ENCODE measurements around the gene MYB. TPM values are rescaled to one million over a fixed set of nuclear protein-coding genes. Genes with fewer than 3 reads are reported as not detected.

The MYB gene
- total RNA-seq, 2 experiments from 2014 or later: 20.1 to 42.9 TPM

GRCh38 chr6:135195041-135195440 is 13.9 kb downstream of the MYB start:
- Histone ChIP-seq H4K20me1 (ENCODE audit: insufficient read depth, low read length) (no peaks in the 10 kb centered on the region), H3K27ac (ENCODE audit: low read depth, low read length, poor library complexity, severe bottlenecking) (no peak overlapping the region), H3K4me1 (ENCODE audit: insufficient read depth, low read length, poor library complexity, severe bottlenecking) (peaks cover 27% of the 10 kb centered on the region), H3K4me3 (ENCODE audit: low read depth, low read length, poor library complexity, severe bottlenecking) (no peak overlapping the region), H3K4me2 (ENCODE audit: low read length) (no peak overlapping the region), H2AFZ (ENCODE audit: low read length) (no peak overlapping the region), H3K79me2 (ENCODE audit: insufficient read depth, low read depth, low read length) (no peaks in the 10 kb centered on the region; the same call in 1 of the 2 replicates), H3K36me3 (ENCODE audit: insufficient read depth, low read length) (peaks cover 97% of the 10 kb centered on the region), H3K9me2 (ENCODE audit: insufficient read depth, low read length) (no peaks in the 10 kb centered on the region), H3K9me3 (ENCODE audit: low read length) (peaks cover 5% of the 10 kb centered on the region; the same call in 1 of the 2 replicates)
- intact Hi-C loops (cut with micrococcal nuclease; ENCODE audit: unreplicated experiment): no loop called here
- TF ChIP-seq EZH2phosphoT487 (IDR thresholded peaks at IDR 0.05; ENCODE audit: borderline replicate concordance, low read depth, low read length): no peak
- TF ChIP-seq, protein P1, sequence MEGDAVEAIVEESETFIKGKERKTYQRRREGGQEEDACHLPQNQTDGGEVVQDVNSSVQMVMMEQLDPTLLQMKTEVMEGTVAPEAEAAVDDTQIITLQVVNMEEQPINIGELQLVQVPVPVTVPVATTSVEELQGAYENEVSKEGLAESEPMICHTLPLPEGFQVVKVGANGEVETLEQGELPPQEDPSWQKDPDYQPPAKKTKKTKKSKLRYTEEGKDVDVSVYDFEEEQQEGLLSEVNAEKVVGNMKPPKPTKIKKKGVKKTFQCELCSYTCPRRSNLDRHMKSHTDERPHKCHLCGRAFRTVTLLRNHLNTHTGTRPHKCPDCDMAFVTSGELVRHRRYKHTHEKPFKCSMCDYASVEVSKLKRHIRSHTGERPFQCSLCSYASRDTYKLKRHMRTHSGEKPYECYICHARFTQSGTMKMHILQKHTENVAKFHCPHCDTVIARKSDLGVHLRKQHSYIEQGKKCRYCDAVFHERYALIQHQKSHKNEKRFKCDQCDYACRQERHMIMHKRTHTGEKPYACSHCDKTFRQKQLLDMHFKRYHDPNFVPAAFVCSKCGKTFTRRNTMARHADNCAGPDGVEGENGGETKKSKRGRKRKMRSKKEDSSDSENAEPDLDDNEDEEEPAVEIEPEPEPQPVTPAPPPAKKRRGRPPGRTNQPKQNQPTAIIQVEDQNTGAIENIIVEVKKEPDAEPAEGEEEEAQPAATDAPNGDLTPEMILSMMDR (conservative IDR thresholded peaks at IDR 0.05; ENCODE audit: low read length): no peak
- BruUV-seq (replicated peaks): no TSS peak
- POLR2A ChIA-PET: interaction anchor here (0.5 to 1.6 kb wide), 4 partner anchors 11 to 73 kb away, joined by 3 to 4 read pairs (median 3); no protein-coding TSS in a partner anchor
- no peak for DNase-seq (ENCODE audit: low spot score)
- CTCF ChIA-PET (ENCODE audit: unreplicated experiment): no interaction called here

- H2AFZ ChIP-seq (ENCODE audit: low read length): no peak overlapping the region
- BruUV-seq (replicated peaks): no TSS peak
Measured at GRCh38 chr6:135195522-135195921, 14.4 kb downstream of the MYB start.

More at GRCh38 chr6:135195522-135195921, 14.4 kb downstream of the MYB start:
- Histone ChIP-seq H3K9me3 (ENCODE audit: low read length) (peaks cover 5% of the 10 kb centered on the region; the same call in 1 of the 2 replicates), H4K20me1 (ENCODE audit: insufficient read depth, low read length) (no peaks in the 10 kb centered on the region), H3K36me3 (ENCODE audit: insufficient read depth, low read length) (peaks cover 97% of the 10 kb centered on the region), H3K4me1 (ENCODE audit: insufficient read depth, low read length, poor library complexity, severe bottlenecking) (peaks cover 23% of the 10 kb centered on the region), H3K4me2 (ENCODE audit: low read length) (no peak overlapping the region), H3K79me2 (ENCODE audit: insufficient read depth, low read depth, low read length) (no peaks in the 10 kb centered on the region; the same call in 1 of the 2 replicates), H3K9me2 (ENCODE audit: insufficient read depth, low read length) (no peaks in the 10 kb centered on the region), H3K27ac (ENCODE audit: low read depth, low read length, poor library complexity, severe bottlenecking) (no peak overlapping the region), H3K4me3 (ENCODE audit: low read depth, low read length, poor library complexity, severe bottlenecking) (no peak overlapping the region)
- ChIA-PET CTCF (ENCODE audit: unreplicated experiment) (no interaction called here), POLR2A (interaction anchor here (0.5 to 1.6 kb wide), 2 partner anchors 13 to 73 kb away, joined by 3 to 4 read pairs; no protein-coding TSS in a partner anchor)
- intact Hi-C loops (cut with micrococcal nuclease; ENCODE audit: unreplicated experiment): no loop called here
- no peak for DNase-seq (ENCODE audit: low spot score)
- TF ChIP-seq, protein P1 (conservative IDR thresholded peaks at IDR 0.05; ENCODE audit: low read length): no peak
- no peak for TF ChIP-seq EZH2phosphoT487 (IDR thresholded peaks at IDR 0.05; ENCODE audit: borderline replicate concordance, low read depth, low read length)

Measured in OCI-LY7 (cell line).